Stimulated activated CD4-positive, alpha-beta T cell treated with anti-CD3 and anti-CD28 coated beads, TNF-alpha, amount 100 ng/mL, for 24 hours (primary cell): Measurements from ENCODE around the gene ADAM10.
"Not testable (repeated sequence)": the region's sequence is repeated elsewhere in the genome, so short reads cannot be mapped to it uniquely, and the experiment has no call there.

Source experiments
- DNase-seq, 3 experiments: peaks; one replicate each; pipeline ENCODE4 v3.0.0-alpha.2; 2020; ENCODE audit warnings: low read depth in 3 of 3

Gene ADAM10

DNA sequence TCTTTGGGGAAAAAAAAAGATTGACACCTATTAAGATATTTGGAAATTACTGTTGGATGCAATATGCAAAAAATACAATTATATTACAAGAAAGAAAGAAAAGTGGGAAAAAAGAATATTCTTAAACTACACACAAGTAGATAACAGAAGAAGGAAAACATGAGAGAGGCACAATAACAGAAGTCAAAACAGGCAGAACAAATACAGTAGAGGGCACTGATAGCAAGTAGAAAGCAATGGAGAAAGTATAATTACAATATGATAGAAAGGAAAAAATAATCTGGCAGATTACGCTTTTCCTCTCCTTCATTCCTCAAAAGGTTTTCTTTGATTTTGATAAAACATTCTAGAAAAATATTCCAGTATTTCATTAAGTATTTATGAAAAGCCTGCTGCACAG, 72.1 kb downstream of the ADAM10 start:
- DNase-seq = no peak

DNA sequence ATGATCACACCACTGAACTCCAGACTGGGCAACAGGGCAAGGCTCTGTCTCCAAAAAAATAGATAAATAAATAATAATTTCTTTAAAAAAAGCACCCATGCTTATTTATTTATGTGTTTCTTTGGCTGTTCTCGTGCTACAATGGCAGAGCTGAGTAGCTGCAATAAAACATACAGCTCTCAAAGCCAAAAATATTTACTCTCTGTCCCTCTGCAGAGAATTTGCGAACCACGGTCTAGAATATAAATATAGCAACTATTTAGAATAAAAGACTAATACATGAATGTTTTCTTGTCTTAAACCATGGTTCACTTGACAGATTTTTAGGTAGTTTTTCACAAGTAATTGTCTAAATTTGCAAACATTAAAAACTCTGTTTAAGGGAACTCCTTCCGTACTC, 72.7 kb downstream of the ADAM10 start:
- no peak for DNase-seq

DNA sequence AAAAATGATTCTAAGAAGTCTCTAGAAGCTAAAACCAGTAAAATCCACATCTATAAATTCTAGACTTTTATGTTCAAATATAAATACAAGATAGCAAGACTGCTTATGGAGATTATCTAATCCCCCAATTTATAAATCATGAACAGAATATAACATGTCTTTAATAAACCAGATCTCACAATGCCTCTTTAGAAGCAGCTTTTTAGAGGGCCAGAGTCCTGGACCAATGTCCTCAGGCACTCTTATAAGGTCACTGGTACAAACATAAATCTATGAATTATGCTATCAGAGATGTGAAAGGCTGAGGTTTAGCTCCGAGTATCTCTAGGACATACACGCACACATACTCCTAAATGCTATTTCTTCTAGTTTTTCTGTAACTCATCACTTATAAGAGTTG, 78.3 kb downstream of the ADAM10 start:
- DNase-seq = no peak

DNA sequence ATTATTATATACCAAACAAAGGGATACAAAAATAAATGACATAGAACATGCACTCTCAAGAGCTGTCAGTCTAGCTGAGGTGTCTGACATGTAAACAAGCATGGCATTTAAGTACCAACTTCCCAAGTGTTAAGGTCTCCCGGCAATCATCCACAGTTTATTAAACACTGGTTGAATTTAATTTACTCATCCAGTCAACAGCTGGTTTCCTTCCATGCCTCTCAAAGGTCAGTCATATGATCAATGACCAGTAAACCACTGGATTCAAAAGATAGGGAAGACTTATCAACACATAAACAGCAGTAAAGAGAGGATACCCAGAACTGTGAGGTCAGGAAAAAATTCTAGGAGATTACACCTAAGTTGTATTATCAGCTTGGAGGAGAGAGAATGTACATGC, 80.4 kb downstream of the ADAM10 start:
- DNase-seq = no peak

DNA sequence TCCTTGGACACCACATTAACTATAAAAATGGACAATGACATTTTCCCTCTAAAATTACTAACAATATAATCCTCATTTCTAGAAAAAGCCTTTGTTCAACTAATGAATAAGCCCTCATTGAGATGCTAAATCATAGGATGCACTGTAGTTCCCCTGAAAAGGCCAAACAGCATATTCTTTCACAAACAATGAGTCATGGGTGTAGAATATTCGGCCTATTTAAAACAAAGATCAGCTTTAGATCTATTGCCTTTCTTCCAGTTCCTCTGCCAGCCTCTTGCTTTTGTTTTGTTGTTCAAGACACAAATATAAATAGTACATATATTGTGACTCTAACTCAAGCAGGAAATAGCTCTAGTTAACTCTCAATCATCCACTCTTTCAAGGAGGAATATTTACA, 82.5 kb downstream of the ADAM10 start:
- no peak for DNase-seq

DNA sequence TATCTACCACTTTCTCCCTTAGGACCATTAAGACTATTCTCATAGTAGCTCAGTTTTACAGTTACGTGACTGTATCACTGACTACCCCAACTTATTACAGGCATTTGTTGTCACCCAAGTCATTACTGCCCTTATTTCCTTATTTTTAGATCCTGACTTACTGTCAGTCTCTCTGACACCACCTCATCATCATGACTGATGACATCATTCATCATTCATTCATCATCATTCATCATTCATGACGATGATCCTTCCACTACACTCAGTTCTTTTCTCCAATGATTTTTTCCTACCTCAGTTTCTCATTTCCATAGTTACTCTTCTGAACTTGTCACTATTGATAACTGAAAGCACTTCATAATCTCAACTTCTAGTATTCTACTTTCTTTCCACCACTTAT, 83.8 kb downstream of the ADAM10 start:
- no peak for DNase-seq

DNA sequence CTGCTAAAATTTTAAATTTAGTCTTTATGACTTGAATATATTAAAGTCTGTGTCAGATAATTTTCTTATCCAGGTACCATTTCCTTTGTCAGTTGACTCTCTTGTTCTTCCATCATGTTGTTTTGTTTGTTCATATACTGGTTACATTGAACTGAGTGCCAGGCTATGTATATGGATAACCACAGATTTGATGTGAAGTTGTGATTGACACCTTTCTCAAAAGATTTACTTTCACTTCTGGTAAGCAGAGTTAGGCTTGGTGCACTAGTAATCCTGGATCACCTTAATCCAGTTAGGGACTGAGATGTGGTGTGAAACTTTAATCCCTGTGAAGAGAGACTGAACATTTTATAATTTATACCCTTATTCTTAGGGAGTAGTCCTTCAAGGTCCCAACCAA, 99.4 kb downstream of the ADAM10 start:
- DNase-seq = no peak

DNA sequence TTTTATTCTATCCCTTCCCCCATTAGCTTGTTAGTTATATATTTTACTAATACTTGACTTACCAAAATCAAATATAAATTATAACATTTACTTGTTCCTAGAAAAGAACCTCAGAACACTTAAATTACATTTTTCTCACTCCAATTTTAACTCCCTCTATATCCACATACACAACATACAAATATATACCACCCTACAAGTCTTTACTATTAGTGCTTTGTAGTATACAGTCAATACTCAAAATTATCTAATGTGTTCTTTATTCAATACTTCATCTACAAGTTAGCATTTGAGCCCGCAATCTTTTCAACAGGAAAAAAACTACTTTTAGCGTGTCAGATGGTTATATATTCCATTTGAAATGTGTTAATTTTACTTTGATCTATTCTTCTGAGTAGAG, 100.3 kb downstream of the ADAM10 start:
- no peak for DNase-seq

DNA sequence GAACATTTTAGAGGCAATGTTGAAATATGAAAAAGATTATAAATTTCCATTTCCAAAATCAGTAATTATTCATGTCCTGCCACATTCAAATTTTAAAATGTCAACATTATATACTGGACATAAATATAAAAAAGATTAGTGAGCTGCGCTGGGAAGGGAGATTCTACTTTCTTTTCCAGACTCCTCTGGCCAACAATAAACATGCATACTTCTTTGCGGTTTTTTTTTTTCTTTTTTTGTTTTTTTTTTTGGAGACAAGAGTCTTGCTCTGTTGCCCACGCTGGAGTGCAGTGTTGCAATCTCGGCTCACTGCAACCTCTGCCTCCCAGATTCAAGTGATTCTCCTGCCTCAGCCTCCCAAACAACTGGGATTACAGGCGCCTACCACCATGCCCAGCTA, 105.5 kb downstream of the ADAM10 start:
- DNase-seq = no peak

DNA sequence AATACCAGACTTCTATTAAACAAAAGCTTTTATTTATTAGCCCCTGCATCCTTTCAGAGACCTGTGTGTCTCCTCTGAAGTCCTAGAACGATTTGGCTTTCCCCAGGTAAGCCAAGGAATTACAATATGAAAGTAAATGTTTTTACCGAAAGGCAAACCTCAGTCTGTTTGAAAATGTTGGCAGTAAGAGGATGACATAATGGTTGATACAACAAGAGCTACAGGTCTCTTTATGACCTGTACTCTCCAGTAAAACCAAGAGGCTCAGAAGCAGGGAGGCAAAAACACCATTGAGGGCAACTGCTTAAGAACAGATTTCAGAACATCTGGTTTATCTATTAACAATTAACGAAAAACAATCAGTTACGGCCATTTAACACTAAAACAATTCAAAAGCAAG, 107.8 kb downstream of the ADAM10 start:
- DNase-seq = no peak

DNA sequence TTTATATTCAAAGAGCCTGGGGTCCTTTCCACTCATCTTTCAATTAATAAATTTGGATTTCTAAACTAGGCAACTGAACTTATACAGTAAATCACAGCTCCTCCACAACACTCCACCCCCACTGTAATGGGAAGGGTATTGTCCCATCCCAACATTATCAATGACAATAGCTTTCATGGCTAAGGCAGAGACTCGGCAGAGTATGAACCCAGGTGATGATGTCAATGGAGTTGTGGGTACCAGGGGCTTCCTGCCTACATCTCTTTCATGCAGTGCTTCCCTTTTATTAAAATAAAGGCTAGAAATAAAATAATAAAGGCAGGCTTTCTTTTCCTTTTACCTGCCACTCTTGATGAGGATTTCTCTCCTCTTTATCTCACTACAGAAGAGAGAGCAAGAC, 109.5 kb downstream of the ADAM10 start:
- no peak for DNase-seq

DNA sequence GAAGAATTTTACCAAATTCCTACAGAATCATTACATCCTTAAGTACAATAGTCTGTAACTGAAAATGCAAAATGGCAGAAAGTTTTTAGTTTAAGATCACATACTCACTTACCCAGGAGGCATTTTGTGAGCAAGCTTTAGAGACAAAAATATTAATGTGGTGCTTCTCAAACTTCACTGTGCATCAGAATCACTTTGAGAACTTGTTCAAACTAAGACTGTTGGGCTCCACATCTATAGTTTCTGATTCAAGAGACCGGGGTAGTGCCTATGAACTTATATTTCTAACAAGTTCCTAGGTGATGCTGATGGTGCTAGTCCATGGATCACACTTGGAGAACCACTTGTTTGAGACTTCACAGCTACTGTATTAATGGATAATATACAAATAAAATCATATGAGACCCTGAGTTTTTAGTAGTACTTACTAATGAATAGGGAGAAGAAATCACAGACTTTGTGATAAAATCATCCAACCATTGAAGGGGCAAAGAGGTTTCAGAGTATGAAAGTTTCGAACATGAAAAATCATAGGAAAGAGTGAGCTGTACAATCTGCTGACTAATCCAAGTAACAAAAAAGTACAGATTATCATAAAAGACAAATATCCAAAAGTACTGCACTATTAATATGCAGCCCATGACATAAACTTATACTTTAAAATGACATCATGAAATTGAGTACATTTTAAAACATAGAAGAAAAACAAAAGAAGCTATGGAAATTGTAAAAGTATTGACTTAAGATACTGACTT, 110.3 kb downstream of the ADAM10 start:
- DNase-seq = no peak

DNA sequence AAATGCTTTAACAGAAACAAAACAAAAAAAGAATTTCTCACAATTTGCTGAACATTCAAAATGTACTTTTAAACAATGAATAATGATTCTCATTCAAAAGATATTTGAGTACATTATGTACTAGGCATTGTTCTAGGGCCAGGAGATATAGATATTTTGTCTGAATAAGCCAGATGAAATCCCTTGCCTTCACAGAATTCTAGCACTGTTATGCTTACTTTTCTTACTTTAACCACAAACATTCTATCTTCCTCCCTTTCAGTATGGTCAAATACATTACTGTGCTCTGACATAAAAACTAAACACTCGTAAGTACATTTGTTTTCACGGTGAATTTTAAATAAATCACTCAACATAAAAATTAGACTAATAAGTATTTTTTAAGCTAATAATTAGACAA, 116.7 kb downstream of the ADAM10 start:
- DNase-seq = no peak

DNA sequence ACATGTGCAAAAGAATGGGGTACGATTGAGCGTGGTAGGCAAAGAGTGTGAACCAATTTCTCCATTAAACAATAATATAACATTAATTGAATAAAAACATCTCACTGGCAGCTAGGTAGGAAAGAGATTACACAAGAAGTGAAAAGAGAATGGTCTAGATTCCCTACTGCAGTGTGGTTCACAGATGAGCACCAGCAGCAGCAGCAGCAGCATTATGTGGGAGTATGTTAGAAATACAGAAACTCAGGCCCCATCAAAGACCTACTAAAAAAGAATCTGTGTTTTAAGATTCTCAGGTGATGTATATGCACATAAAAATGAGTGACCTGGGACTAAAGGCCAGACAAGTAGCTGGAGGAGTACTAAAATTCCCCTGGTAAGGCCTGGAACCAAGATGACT, 118.2 kb downstream of the ADAM10 start:
- DNase-seq = no peak

DNA sequence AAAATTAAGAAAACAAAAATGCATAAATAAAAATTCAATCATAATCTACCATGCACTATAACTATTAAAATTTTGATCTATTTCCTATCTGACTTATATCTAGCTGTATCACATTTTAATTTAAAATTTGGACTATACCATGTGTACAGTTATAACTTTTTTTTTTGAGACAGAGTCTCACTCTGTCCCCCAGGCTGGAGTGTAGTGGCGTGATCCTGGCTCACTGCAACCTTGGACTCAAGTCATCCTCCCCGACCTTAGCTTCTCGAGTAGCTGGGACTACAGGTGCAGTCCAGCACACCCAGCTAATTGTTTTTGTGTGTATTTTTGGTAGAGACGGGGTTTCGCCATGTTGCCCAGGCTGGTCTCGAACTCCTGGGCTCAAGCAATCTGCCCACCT, 119.9 kb downstream of the ADAM10 start:
- no peak for DNase-seq

DNA sequence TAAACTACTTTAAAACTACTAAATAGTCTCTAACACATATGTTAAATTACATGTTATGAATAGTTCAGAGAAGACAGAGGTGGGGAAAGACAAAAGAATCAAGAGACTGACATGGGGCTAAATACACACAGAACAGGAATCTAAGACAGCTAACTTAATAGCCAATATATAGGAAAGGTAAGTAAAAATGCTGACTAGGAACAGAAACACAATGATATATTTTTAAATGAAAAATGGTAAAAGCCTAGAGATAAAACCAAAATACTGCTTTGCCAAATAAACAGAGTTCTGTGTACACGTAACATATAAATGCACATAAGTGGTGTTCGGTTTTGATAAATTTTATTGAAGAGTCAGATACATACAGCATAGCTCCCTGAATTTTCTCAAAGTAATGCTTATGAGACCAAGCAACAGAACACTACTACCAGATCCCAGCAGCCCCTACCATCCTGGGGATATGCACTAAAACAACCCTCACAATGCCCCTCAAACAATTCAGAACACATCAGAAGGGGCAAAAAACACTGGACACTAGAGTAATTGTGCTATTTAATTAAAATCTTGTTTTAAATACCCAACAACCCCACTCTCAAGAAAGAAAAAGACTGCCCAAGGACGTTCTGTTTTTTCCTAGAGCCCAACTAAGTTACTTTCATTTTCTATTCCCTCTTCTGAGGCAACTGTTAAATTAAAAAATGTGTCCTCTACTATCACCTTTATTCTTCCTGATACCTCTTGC, 121.1 kb downstream of the ADAM10 start:
- no peak for DNase-seq

DNA sequence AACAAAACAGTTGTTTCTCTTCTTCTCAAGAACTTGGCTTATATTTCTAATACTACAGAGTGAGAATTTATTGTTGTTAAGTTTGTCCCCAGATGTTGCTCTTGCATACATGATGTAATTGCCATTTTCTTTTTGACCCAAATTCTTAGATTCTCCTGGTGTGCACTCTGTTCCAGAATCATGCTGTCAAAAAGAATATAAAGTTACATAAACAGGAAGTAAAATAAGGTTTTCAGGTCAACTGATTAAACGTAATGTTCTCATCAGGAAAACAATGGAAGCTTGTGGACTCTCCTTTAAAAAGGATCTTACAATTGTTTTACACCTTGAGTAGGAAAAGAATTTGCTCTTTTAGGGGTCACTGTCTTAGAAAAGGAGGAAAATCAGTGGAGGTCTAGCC, 121.8 kb downstream of the ADAM10 start:
- no peak for DNase-seq

DNA sequence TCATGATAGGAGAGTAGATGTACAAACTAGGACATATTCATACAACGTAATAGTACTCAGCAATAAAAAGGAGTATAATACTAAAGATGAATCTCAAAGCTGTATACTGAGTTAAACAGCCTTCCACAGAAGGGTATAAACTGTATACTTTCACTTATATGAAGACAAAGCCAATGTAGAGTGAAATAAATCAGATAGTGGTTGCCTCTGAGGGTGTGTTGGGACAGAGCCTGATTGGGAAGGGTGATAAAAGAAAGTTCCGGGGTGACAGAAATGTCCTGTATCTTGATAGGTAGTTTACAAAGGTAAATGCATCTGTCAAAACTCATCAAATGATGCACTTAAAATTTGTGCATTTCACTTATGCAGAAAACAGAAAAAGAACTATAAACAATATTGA, 122.5 kb downstream of the ADAM10 start:
- DNase-seq = no peak

DNA sequence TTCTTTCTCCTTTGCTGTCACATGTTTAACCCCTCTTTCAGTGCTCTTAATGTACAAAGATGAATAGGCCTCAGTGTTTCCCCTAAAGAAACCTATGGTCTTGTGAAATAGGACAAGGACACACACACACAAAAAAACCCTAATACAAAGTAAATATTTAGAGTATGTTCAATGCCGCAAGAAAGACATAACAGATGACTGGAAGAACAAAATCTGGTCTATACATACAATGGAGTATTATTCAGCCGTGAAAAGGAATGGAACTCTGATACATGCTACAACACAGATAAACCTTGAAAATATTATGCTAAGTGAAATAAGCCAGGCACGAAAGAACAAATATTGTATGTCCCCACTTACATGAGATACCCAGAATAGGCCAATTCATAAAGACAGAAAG, 123.1 kb downstream of the ADAM10 start:
- DNase-seq = no peak

DNA sequence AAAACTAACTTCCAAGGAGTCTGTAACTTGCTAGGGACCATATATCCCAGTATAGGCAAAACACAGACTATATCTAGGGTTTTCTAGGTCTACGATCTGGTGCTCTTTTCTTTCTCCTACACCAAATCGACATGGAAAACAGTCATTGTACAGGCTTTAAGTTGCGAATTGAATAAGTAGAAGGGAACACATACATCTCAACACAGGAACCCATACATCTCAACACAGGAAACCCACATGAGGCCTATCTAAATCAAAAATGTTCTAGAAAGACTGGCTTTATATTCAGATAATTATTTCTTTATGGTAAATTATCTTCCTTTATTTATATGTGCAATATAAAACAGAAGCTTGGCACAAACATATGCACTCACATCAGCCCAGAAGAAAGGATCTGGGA, 126.6 kb downstream of the ADAM10 start:
- no peak for DNase-seq

DNA sequence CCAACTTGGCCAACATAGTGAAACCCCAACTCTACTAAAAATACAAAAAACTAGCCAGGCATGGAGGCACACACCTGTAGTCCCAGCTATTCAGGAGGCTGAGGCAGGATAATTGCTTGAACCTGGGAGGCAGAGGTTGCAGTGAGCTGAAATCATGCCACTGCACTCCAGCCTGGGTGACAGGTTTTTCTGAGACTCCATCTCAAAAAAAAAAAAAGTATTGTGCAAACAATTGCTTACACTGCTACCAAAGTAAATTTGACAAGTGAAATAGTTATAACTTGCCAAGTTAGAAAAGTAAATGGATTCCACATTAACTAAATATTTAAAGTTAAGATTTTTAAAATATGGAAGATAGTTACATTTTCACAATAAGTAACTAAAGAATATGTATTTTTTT, 129.2 kb downstream of the ADAM10 start:
- DNase-seq = not testable (repeated sequence)

DNA sequence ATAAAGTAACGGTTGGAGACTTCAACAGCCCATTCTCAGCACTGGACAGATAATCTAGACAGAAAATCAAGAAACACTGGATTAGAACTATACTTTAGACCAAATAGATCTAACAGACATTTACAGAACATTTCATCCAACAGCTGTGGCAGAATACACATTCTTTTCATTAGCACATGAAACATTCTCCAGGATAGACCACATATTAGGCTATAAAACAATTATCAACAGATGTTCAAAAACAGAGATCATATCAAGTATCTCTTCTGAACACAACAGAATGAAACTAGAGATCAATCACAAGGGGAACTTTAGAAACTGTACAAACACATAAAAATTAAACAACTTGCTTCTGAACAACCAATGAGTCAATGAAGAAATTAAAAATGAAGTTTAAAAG, 133.3 kb downstream of the ADAM10 start:
- DNase-seq = no peak
